Liver (tissue), 9 donors: ENCODE results near the gene VEGFC. TPM values are rescaled to one million over a fixed set of nuclear protein-coding genes. Genes with fewer than 3 reads are reported as not detected.

Experiments
- DNase-seq: peaks from one replicate; pipeline ENCODE4 v3.0.0-alpha.2; 2017; ENCODE audit warnings: low spot score
- H3K27ac ChIP-seq, 2 donors: one replicate each; pipeline ENCODE4 v1.7.0; 2013; ENCODE audit warnings: inconsistent platforms in 2 of 2, low read length in 2 of 2, control low read depth in 1 of 2, low read depth in 1 of 2, mild to moderate bottlenecking in 1 of 2
- H3K27me3 ChIP-seq, 4 donors: one replicate each; pipeline versions ENCODE4 v1.6.1 to v1.7.0; 2013; ENCODE audit warnings: low read length in 3 of 4, inconsistent platforms in 1 of 4, mild to moderate bottlenecking in 1 of 4, moderate library complexity in 1 of 4; ENCODE audit not compliant: control insufficient read depth in 4 of 4, insufficient read depth in 4 of 4
- H3K36me3 ChIP-seq, 4 donors: one replicate each; pipeline versions ENCODE4 v1.6.1 to v1.7.0; 2013; ENCODE audit warnings: low read length in 3 of 4, mild to moderate bottlenecking in 3 of 4, low read depth in 1 of 4, moderate library complexity in 1 of 4; ENCODE audit not compliant: control insufficient read depth in 4 of 4, insufficient read depth in 3 of 4
- H3K4me1 ChIP-seq, 4 donors: one replicate each; pipeline versions ENCODE4 v1.6.1 to v1.7.0; 2013; ENCODE audit warnings: low read length in 3 of 4, mild to moderate bottlenecking in 3 of 4, moderate library complexity in 1 of 4; ENCODE audit not compliant: control insufficient read depth in 4 of 4, insufficient read depth in 4 of 4
- H3K4me3 ChIP-seq, 3 donors: one replicate each; pipeline versions ENCODE4 v1.6.1 to v1.7.0; 2013; ENCODE audit warnings: low read length in 3 of 3, control low read depth in 1 of 3, low read depth in 1 of 3, mild to moderate bottlenecking in 1 of 3
- H3K9ac ChIP-seq, 2 donors: one replicate each; pipeline ENCODE4 v1.7.0; 2013; ENCODE audit warnings: low read length in 2 of 2, mild to moderate bottlenecking in 2 of 2, moderate library complexity in 2 of 2, control low read depth in 1 of 2, low read depth in 1 of 2
- H3K9me3 ChIP-seq, 4 donors: one replicate each; pipeline versions ENCODE4 v1.6.1 to v1.7.0; 2013; ENCODE audit warnings: low read length in 3 of 4; ENCODE audit not compliant: control insufficient read depth in 4 of 4
- ATF3 ChIP-seq: IDR thresholded peaks from 2 replicates; pipeline ENCODE4 v1.6.1; 2016; ENCODE audit warnings: antibody characterized with exemption
- EGR1 ChIP-seq, 2 donors: IDR thresholded peaks; 2 replicates each; pipeline ENCODE4 v1.6.1; 2016 to 2018; ENCODE audit warnings: antibody characterized with exemption in 2 of 2, low read depth in 2 of 2
- FOXA1 ChIP-seq: IDR thresholded peaks from 2 replicates; pipeline ENCODE4 v1.6.1; 2016; ENCODE audit warnings: antibody characterized with exemption
- FOXA2 ChIP-seq: IDR thresholded peaks from 2 replicates; pipeline ENCODE4 v1.6.1; 2016; ENCODE audit warnings: antibody characterized with exemption
- GABPA ChIP-seq, 2 donors: IDR thresholded peaks in 1 of 2; conservative IDR thresholded peaks in 1 of 2; 2 replicates each; pipeline ENCODE4 v1.6.1; 2016; ENCODE audit warnings: antibody characterized with exemption in 2 of 2, mild to moderate bottlenecking in 1 of 2, moderate library complexity in 1 of 2
- HNF4A ChIP-seq, 2 donors: conservative IDR thresholded peaks; 2 replicates each; pipeline ENCODE4 v1.6.1; 2016; ENCODE audit warnings: antibody characterized with exemption in 2 of 2, mild to moderate bottlenecking in 2 of 2
- HNF4G ChIP-seq: IDR thresholded peaks from 2 replicates; pipeline ENCODE4 v1.6.1; 2016; ENCODE audit warnings: antibody characterized with exemption
- JUND ChIP-seq, 2 donors: IDR thresholded peaks; 2 replicates each; pipeline ENCODE4 v1.6.1; 2016; ENCODE audit warnings: antibody characterized with exemption in 2 of 2
- RAD21 ChIP-seq, 2 donors: IDR thresholded peaks; 2 replicates each; pipeline ENCODE4 v1.6.1; 2016; ENCODE audit warnings: antibody characterized with exemption in 2 of 2, mild to moderate bottlenecking in 2 of 2
- RXRA ChIP-seq, 2 donors: IDR thresholded peaks; 2 replicates each; pipeline ENCODE4 v1.6.1; 2017 to 2018; ENCODE audit warnings: antibody characterized with exemption in 2 of 2, mild to moderate bottlenecking in 1 of 2
- SP1 ChIP-seq: IDR thresholded peaks from 2 replicates; pipeline ENCODE4 v1.6.1; 2018; ENCODE audit warnings: antibody characterized with exemption, mild to moderate bottlenecking
- TAF1 ChIP-seq: conservative IDR thresholded peaks from 2 replicates; pipeline ENCODE4 v1.6.1; 2016; ENCODE audit warnings: antibody characterized with exemption, mild to moderate bottlenecking
- YY1 ChIP-seq: IDR thresholded peaks from 2 replicates; pipeline ENCODE4 v1.6.1; 2016; ENCODE audit warnings: antibody characterized with exemption, mild to moderate bottlenecking
- ZBTB33 ChIP-seq: IDR thresholded peaks from 2 replicates; pipeline ENCODE4 v1.6.1; 2016; ENCODE audit warnings: antibody characterized with exemption
- WGBS: extraction: QIAGEN DNeasy Blood & Tissue Kit; methylation state at CpG from one replicate; pipeline ENCODE4 v1.1.7; 2013; 5-methylcytosine and 5-hydroxymethylcytosine counted together
- polyA plus RNA-seq, 2 donors: library from polyadenylated mRNA; stranded (reverse) in 1 of 2; unstranded in 1 of 2; fragments of 200-250 nt in 1 of 2; fragments of >200 nt in 1 of 2; fragmentation: Nextera tagmentation in 1 of 2; extraction: Ambion mirVana in 1 of 2; gene quantifications; one replicate each; pipeline versions ENCODE4 v1.2.1 to v1.2.3, GENCODE V29; 2013 to 2015
- total RNA-seq, 2 donors: library from RNA; depleted of rRNA; stranded (reverse); fragments of >200 nt; gene quantifications; one replicate each; pipeline ENCODE4 v1.2.3, GENCODE V29; 2014
- TF ChIP-seq, protein P1 (sequence below): IDR thresholded peaks from 2 replicates; pipeline ENCODE4 v1.6.1; 2016; ENCODE audit warnings: antibody characterized with exemption, mild to moderate bottlenecking
- TF ChIP-seq, protein P2 (sequence below): IDR thresholded peaks from 2 replicates; pipeline ENCODE4 v1.6.1; 2016; ENCODE audit warnings: antibody characterized with exemption
- TF ChIP-seq, protein P3 (sequence below): fragments of 150-350 bp; IDR thresholded peaks from 2 replicates; pipeline ENCODE4 v1.5.1; 2017; ENCODE audit warnings: improper control_type of control experiment, low read depth, low read length; ENCODE audit not compliant: missing input control
- donor health status: healthy.
- donor health status: healthy.
- donor health status: healthy.
- donor health status: healthy.
- donor health status: healthy.

Gene VEGFC
- total and polyA plus RNA-seq, 4 donors, result 0.32 to 1.8 (median 0.95) TPM

DNA sequence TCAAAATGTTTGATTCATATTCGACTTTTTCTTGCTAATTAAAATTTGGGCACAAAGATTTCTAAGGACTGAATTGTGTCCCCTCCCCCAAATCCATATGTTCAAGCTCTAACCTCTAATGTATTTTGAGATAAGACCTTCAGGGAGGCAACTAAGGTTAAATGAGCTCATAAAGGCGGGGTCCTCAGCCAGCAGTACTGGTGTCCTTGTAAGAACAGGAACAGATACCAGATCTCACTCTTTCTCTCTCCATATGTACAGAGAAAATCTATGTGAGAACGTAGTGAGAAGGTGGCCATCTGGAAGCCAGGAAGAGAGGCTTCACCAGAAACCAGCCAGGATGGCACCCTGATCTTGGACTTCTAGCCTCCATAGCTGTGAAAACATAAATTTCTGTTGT lies 116.9 kb downstream of the VEGFC start:
- no peak for DNase-seq
- H3K36me3 ChIP-seq, result no peaks in the 10 kb centered on the region
- H3K9ac ChIP-seq, result no peak overlapping the region
- no peaks in the 10 kb centered on the region for H3K4me1 ChIP-seq
- 54% methylated on average over 3 of the region's 3 CpGs for whole genome bisulfite sequencing
- H3K4me3 ChIP-seq, result no peak overlapping the region
- H3K27ac ChIP-seq, result no peak overlapping the region
- no peaks in the 10 kb centered on the region for H3K9me3 ChIP-seq
- TF ChIP-seq HNF4A (conservative IDR thresholded peaks at IDR 0.05) (no peak), GABPA (IDR thresholded peaks at IDR 0.05 in 1 of 2, conservative IDR thresholded peaks at IDR 0.05 in 1 of 2) (no peak), FOXA2 (no peak), YY1 (no peak), FOXA1 (no peak), ZBTB33 (no peak), RXRA (IDR thresholded peaks at IDR 0.05) (no peak), SP1 (no peak), HNF4G (no peak), RAD21 (IDR thresholded peaks at IDR 0.05) (no peak), JUND (IDR thresholded peaks at IDR 0.05) (no peak)
- TF ChIP-seq, protein P1, sequence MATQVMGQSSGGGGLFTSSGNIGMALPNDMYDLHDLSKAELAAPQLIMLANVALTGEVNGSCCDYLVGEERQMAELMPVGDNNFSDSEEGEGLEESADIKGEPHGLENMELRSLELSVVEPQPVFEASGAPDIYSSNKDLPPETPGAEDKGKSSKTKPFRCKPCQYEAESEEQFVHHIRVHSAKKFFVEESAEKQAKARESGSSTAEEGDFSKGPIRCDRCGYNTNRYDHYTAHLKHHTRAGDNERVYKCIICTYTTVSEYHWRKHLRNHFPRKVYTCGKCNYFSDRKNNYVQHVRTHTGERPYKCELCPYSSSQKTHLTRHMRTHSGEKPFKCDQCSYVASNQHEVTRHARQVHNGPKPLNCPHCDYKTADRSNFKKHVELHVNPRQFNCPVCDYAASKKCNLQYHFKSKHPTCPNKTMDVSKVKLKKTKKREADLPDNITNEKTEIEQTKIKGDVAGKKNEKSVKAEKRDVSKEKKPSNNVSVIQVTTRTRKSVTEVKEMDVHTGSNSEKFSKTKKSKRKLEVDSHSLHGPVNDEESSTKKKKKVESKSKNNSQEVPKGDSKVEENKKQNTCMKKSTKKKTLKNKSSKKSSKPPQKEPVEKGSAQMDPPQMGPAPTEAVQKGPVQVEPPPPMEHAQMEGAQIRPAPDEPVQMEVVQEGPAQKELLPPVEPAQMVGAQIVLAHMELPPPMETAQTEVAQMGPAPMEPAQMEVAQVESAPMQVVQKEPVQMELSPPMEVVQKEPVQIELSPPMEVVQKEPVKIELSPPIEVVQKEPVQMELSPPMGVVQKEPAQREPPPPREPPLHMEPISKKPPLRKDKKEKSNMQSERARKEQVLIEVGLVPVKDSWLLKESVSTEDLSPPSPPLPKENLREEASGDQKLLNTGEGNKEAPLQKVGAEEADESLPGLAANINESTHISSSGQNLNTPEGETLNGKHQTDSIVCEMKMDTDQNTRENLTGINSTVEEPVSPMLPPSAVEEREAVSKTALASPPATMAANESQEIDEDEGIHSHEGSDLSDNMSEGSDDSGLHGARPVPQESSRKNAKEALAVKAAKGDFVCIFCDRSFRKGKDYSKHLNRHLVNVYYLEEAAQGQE, result no peak
- TF ChIP-seq, protein P2, sequence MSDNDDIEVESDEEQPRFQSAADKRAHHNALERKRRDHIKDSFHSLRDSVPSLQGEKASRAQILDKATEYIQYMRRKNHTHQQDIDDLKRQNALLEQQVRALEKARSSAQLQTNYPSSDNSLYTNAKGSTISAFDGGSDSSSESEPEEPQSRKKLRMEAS, result no peak
- peaks cover 0 to 1% (median 0%) of the 10 kb centered on the region in 4 donors for H3K27me3 ChIP-seq

- H3K27ac ChIP-seq, result no peak overlapping the region
- no peaks in the 10 kb centered on the region for H3K9me3 ChIP-seq
- TF ChIP-seq FOXA2, result no peak
- TF ChIP-seq SP1, result no peak
- TF ChIP-seq EGR1 (IDR thresholded peaks at IDR 0.05; ENCODE audit: low read depth in 2 of 2), result no peak
- TF ChIP-seq ATF3, result no peak
- no peak for TF ChIP-seq TAF1
- no peak for TF ChIP-seq RAD21 (IDR thresholded peaks at IDR 0.05)
- TF ChIP-seq, protein P3, sequence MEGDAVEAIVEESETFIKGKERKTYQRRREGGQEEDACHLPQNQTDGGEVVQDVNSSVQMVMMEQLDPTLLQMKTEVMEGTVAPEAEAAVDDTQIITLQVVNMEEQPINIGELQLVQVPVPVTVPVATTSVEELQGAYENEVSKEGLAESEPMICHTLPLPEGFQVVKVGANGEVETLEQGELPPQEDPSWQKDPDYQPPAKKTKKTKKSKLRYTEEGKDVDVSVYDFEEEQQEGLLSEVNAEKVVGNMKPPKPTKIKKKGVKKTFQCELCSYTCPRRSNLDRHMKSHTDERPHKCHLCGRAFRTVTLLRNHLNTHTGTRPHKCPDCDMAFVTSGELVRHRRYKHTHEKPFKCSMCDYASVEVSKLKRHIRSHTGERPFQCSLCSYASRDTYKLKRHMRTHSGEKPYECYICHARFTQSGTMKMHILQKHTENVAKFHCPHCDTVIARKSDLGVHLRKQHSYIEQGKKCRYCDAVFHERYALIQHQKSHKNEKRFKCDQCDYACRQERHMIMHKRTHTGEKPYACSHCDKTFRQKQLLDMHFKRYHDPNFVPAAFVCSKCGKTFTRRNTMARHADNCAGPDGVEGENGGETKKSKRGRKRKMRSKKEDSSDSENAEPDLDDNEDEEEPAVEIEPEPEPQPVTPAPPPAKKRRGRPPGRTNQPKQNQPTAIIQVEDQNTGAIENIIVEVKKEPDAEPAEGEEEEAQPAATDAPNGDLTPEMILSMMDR, result no peak
- TF ChIP-seq JUND (IDR thresholded peaks at IDR 0.05), result no peak
- TF ChIP-seq RXRA (IDR thresholded peaks at IDR 0.05), result no peak
- TF ChIP-seq HNF4G, result no peak
- no peak for TF ChIP-seq YY1
- no peak for TF ChIP-seq ZBTB33
- TF ChIP-seq, protein P2, result no peak
- 73% methylated on average over 9 of the region's 9 CpGs for WGBS
- no peak for DNase-seq
- no peaks in the 10 kb centered on the region for H3K4me1 ChIP-seq
- H3K9ac ChIP-seq, result no peak overlapping the region
- peaks cover 0 to 5% (median 0%) of the 10 kb centered on the region in 4 donors for H3K27me3 ChIP-seq
- H3K4me3 ChIP-seq, result no peak overlapping the region
- H3K36me3 ChIP-seq, result no peaks in the 10 kb centered on the region
These were observed 121.2 kb downstream of the VEGFC start for GRCh38 chr4:176671532-176671931.
